Astrocyte (in vitro differentiated cells and primary cell): Measurements from ENCODE around the gene LRCOL1. TPM values are rescaled to one million over a fixed set of nuclear protein-coding genes. Genes with fewer than 3 reads are reported as not detected.

ENCODE experiments used
- DNase-seq: peaks from one replicate; pipeline ENCODE4 v3.0.0-alpha.2; 2010; ENCODE audit warnings: low read depth
- FAIRE-seq: peaks from 2 replicates; lab custom pipeline; 2011; peaks lifted over from hg19 to GRCh38; lab: Jason Lieb, UNC
- H2AFZ ChIP-seq: 2 replicates; pipeline ENCODE4 v1.6.0; 2012; ENCODE audit warnings: low read depth, low read length, inconsistent platforms
- H3K27ac ChIP-seq: 2 replicates; pipeline ENCODE4 v1.5.1; 2011; ENCODE audit warnings: low read depth, low read length, inconsistent platforms
- H3K27me3 ChIP-seq: 2 replicates; pipeline ENCODE4 v1.6.0; 2011; ENCODE audit warnings: low read length, inconsistent platforms; ENCODE audit not compliant: insufficient read depth
- H3K36me3 ChIP-seq: 2 replicates; pipeline ENCODE4 v1.5.1; 2011; ENCODE audit warnings: low read length, inconsistent platforms; ENCODE audit not compliant: insufficient read depth
- H3K4me1 ChIP-seq: 2 replicates; pipeline ENCODE4 v1.5.1; 2011; ENCODE audit warnings: low read length, inconsistent platforms; ENCODE audit not compliant: insufficient read depth
- H3K4me2 ChIP-seq: 2 replicates; pipeline ENCODE4 v1.6.0; 2012; ENCODE audit warnings: low read length, inconsistent platforms
- H3K4me3 ChIP-seq: 2 replicates; pipeline ENCODE4 v1.5.1; 2011; ENCODE audit warnings: low read depth, mild to moderate bottlenecking, low read length, inconsistent platforms; ENCODE audit not compliant: insufficient read depth
- H3K79me2 ChIP-seq: 2 replicates; pipeline ENCODE4 v1.6.0; 2012; ENCODE audit warnings: mild to moderate bottlenecking, low read length, inconsistent platforms; ENCODE audit not compliant: insufficient read depth
- H3K9ac ChIP-seq: 2 replicates; pipeline ENCODE4 v1.6.0; 2012; ENCODE audit warnings: mild to moderate bottlenecking, low read length, inconsistent platforms
- H3K9me3 ChIP-seq: 2 replicates; pipeline ENCODE4 v1.5.1; 2012; ENCODE audit warnings: low read depth, mild to moderate bottlenecking, low read length, inconsistent platforms; ENCODE audit not compliant: insufficient read depth
- H4K20me1 ChIP-seq: 2 replicates; pipeline ENCODE4 v1.6.0; 2012; ENCODE audit warnings: low read length, inconsistent platforms; ENCODE audit not compliant: insufficient read depth
- H3K27ac Mint-ChIP-seq: one replicate; pipeline ENCODE4 v1.8.0; 2021; ENCODE audit warnings: mild to moderate bottlenecking, mixed read lengths; ENCODE audit not compliant: unreplicated experiment
- H3K27me3 Mint-ChIP-seq: one replicate; pipeline ENCODE4 v1.8.0; 2021; ENCODE audit warnings: low read depth, mixed read lengths; ENCODE audit not compliant: unreplicated experiment
- H3K36me3 Mint-ChIP-seq: one replicate; pipeline ENCODE4 v1.8.0; 2021; ENCODE audit warnings: low read depth, mixed read lengths; ENCODE audit not compliant: unreplicated experiment
- H3K4me1 Mint-ChIP-seq: one replicate; pipeline ENCODE4 v1.8.0; 2021; ENCODE audit warnings: low read depth, mixed read lengths; ENCODE audit not compliant: unreplicated experiment
- H3K4me3 Mint-ChIP-seq: one replicate; pipeline ENCODE4 v1.8.0; 2021; ENCODE audit warnings: mild to moderate bottlenecking, moderate library complexity, mixed read lengths; ENCODE audit not compliant: unreplicated experiment
- H3K9me3 Mint-ChIP-seq: one replicate; pipeline ENCODE4 v1.8.0; 2021; ENCODE audit warnings: mild to moderate bottlenecking, mixed read lengths; ENCODE audit not compliant: unreplicated experiment
- CTCF ChIP-seq: IDR thresholded peaks from 2 replicates; pipeline ENCODE4 v1.5.1; 2011; ENCODE audit warnings: low read depth, mild to moderate bottlenecking, inconsistent platforms, low read length, moderate library complexity; ENCODE audit not compliant: insufficient read depth
- EZH2 ChIP-seq: IDR thresholded peaks from 2 replicates; pipeline ENCODE4 v1.6.1; 2012; ENCODE audit warnings: mild to moderate bottlenecking, low read length, inconsistent platforms; ENCODE audit not compliant: insufficient read depth
- total RNA-seq: library from RNA; stranded (reverse); gene quantifications from 2 replicates; pipeline ENCODE4 v1.2.1, GENCODE V29; 2021

Gene LRCOL1
- total RNA-seq, 1 donor from 2014 or later, result not detected

DNA sequence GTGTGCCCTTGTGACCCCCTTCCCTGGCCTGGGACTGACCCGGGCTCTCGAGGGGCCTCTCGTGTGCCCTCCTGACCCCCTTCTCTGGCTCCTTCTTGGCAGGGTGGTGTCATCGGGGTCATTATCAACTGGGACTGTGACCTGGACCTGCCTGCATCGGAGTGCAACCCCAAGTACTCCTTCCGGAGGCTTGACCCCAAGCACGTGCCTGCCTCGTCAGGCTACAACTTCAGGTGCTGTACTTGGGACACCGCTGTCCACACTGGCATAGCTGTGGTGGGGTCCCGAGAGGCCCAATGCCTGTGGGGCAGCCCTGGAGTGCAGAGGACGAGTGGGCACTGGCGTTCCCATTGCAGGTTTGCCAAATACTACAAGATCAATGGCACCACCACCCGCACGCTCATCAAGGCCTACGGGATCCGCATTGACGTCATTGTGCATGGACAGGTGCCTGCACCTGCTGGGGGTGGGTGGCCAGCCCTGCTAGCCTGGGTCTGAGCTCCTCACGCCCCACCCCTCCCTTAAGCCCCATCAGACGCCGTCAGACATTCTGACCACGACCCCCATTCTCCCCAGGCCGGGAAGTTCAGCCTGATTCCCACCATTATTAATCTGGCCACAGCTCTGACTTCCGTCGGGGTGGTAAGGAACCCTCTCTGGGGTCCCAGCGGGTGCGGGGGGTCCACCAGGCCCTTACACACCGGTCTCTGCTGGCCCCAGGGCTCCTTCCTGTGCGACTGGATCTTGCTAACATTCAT lies 10.7 kb upstream of the LRCOL1 start:
- H3K27me3 ChIP-seq, result peaks cover 20% of the 10 kb centered on the region
- Mint-ChIP-seq H3K27ac (no peak overlapping the region), H3K4me3 (no peak overlapping the region), H3K9me3 (peaks cover 2% of the 10 kb centered on the region), H3K36me3 (peaks cover 4% of the 10 kb centered on the region), H3K27me3 (peaks cover 24% of the 10 kb centered on the region), H3K4me1 (peaks cover 12% of the 10 kb centered on the region)
- H4K20me1 ChIP-seq, result no peaks in the 10 kb centered on the region
- FAIRE-seq (no peak), DNase-seq (no peak)
- H3K36me3 ChIP-seq, result no peaks in the 10 kb centered on the region
- H3K4me2 ChIP-seq, result no peak overlapping the region
- no peak overlapping the region for H3K27ac ChIP-seq
- H3K4me1 ChIP-seq, result peaks cover 10% of the 10 kb centered on the region
- H3K9ac ChIP-seq, result no peak overlapping the region
- H2AFZ ChIP-seq, result no peak overlapping the region
- TF ChIP-seq CTCF, result no peak
- peak; percentile 22 for TF ChIP-seq EZH2
- no peaks in the 10 kb centered on the region for H3K79me2 ChIP-seq
- peaks cover 16% of the 10 kb centered on the region for H3K9me3 ChIP-seq
- no peak overlapping the region for H3K4me3 ChIP-seq

DNA sequence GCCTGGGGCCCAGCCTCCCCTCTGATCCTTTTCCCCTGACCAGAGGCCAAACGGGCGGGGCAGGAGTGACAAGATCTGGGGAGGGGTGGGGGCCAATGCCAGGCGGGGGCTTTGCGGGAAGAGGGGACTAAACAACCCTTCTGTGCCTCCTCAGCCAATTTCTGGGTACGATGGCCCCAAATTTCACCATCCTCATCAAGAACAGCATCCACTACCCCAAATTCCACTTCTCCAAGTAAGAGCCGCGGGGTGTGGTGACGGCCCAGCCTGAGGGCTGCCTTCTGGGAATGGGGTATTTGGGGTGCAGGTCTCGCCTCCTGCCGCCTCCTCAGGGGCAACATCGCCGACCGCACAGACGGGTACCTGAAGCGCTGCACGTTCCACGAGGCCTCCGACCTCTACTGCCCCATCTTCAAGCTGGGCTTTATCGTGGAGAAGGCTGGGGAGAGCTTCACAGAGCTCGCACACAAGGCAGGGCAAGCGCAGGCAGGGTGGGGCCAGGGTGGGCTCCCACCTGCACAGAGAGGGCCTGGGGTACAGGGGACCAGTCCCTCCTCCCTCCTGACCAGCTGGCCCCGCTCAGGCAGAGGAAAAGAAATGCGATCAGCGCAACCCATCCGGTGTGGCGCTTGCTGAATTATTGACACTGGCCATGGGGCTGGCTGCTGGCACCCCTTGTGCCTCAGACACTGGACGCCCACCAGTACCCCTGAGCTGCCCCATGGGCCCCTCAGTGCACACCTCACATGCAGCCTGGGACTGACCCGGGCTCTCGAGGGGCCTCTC lies 9.9 kb upstream of the LRCOL1 start:
- Histone ChIP-seq H3K36me3 (no peaks in the 10 kb centered on the region), H3K4me3 (no peak overlapping the region), H3K27me3 (peaks cover 27% of the 10 kb centered on the region), H3K27ac (no peak overlapping the region), H3K9me3 (peaks cover 24% of the 10 kb centered on the region), H3K4me2 (no peak overlapping the region), H3K4me1 (peaks cover 10% of the 10 kb centered on the region), H2AFZ (no peak overlapping the region), H3K79me2 (no peaks in the 10 kb centered on the region), H4K20me1 (peaks cover 2% of the 10 kb centered on the region), H3K9ac (no peak overlapping the region)
- Mint-ChIP-seq H3K4me3 (no peak overlapping the region), H3K4me1 (peaks cover 12% of the 10 kb centered on the region), H3K27ac (no peak overlapping the region), H3K27me3 (peaks cover 32% of the 10 kb centered on the region), H3K36me3 (peaks cover 4% of the 10 kb centered on the region), H3K9me3 (peaks cover 2% of the 10 kb centered on the region)
- DNase-seq (no peak), FAIRE-seq (no peak)
- TF ChIP-seq CTCF, result no peak
- no peak for TF ChIP-seq EZH2
